Right kidney (tissue), 9 donors: ENCODE data around the gene TRAF6.
A peak's percentile ranks its signal among the peaks of the same experiment; 100 is the strongest.
"Not testable (repeated sequence)": the region's sequence is repeated elsewhere in the genome, so short reads cannot be mapped to it uniquely, and the experiment has no call there.

Source experiments
- DNase-seq: peaks from one replicate; pipeline ENCODE4 v3.0.0-alpha.2; 2016
- long read RNA-seq, 8 donors: transcript quantifications; one replicate each; lab custom pipeline, GENCODE V29; 2026

TRAF6 gene, protein sequence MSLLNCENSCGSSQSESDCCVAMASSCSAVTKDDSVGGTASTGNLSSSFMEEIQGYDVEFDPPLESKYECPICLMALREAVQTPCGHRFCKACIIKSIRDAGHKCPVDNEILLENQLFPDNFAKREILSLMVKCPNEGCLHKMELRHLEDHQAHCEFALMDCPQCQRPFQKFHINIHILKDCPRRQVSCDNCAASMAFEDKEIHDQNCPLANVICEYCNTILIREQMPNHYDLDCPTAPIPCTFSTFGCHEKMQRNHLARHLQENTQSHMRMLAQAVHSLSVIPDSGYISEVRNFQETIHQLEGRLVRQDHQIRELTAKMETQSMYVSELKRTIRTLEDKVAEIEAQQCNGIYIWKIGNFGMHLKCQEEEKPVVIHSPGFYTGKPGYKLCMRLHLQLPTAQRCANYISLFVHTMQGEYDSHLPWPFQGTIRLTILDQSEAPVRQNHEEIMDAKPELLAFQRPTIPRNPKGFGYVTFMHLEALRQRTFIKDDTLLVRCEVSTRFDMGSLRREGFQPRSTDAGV
- long read RNA-seq, donor 1, full-length matches to known transcripts: 4 of 4 reads
- long read RNA-seq, donor 1, partial matches to known transcripts: 0 of 4 reads
- long read RNA-seq, donor 1, other reads (novel, unspliced or antisense): 0 of 4 reads
- long read RNA-seq, donor 2, full-length matches to known transcripts: 4 of 4 reads
- long read RNA-seq, donor 2, partial matches to known transcripts: 0 of 4 reads
- long read RNA-seq, donor 2, other reads (novel, unspliced or antisense): 0 of 4 reads
- long read RNA-seq, donor 3, full-length matches to known transcripts: 2 of 2 reads
- long read RNA-seq, donor 3, partial matches to known transcripts: 0 of 2 reads
- long read RNA-seq, donor 3, other reads (novel, unspliced or antisense): 0 of 2 reads
- long read RNA-seq, donor 4: 0 reads
- long read RNA-seq, donor 5, full-length matches to known transcripts: 5 of 5 reads
- long read RNA-seq, donor 5, partial matches to known transcripts: 0 of 5 reads
- long read RNA-seq, donor 5, other reads (novel, unspliced or antisense): 0 of 5 reads
- long read RNA-seq, donor 6, full-length matches to known transcripts: 4 of 4 reads
- long read RNA-seq, donor 6, partial matches to known transcripts: 0 of 4 reads
- long read RNA-seq, donor 6, other reads (novel, unspliced or antisense): 0 of 4 reads
- long read RNA-seq, donor 7, full-length matches to known transcripts: 1 of 1 reads
- long read RNA-seq, donor 7, partial matches to known transcripts: 0 of 1 reads
- long read RNA-seq, donor 7, other reads (novel, unspliced or antisense): 0 of 1 reads
- long read RNA-seq, donor 8, full-length matches to known transcripts: 1 of 1 reads
- long read RNA-seq, donor 8, partial matches to known transcripts: 0 of 1 reads
- long read RNA-seq, donor 8, other reads (novel, unspliced or antisense): 0 of 1 reads

DNA sequence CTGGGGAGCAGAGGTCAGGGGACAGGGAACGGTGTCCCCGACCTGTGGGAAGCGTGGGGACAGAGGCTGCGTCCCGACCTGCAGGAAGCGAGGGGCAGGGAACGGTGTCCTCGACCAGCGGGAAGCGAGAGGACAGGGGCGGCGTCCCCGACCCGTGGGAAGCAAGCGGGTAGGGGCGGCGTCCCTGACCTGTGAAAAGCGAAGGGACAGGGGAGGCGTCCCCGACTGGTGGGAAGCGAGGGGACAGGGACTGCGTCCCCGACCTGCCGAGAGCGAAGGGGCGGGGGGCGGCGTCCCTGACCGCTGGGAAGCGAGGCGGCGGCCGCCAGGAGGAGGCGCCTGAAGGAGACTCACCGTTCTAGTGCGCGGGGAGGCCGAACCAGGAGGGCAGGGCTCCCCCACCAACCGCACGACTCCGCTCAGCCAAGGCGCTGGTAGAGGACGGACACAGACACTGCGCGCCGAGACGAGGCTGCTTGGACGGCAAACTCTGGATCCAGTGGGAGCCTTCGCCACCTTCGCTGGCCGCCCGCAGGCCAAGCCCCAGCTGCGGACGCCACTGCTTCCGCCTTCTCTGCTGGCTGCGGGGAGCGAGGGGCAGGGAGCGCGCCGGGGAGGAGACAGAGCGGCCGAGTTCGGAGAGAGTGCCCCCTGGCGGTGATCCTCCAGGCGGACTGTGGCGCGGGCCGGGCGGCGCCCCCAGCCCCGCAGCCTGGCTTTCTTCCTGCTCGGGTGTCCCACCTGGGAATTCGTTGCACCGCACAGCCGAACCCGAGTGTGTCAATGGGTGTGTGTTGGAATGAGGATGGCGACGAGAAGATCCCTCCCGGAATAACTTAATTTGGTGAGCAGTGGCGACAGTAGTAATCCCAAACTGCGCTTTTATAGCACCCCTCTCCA is at the start of gene TRAF6:
Gene TRAF6 (minus strand): TSS at position 579 of the 900 bp plus-strand sequence. CDS start 8,757 bp downstream, outside the sequence.
- peak; percentile 98 for DNase-seq

- no peak for DNase-seq
Observed at GRCh38 chr11:36558571-36559413, 48.7 kb upstream of the TRAF6 start.

- no peak for DNase-seq
Observed at GRCh38 chr11:36557991-36558390, 47.9 kb upstream of the TRAF6 start.

- DNase-seq: not testable (repeated sequence)
Observed at GRCh38 chr11:36557390-36557789, 47.3 kb upstream of the TRAF6 start.

- no peak for DNase-seq
Observed at GRCh38 chr11:36550385-36551115, 40.5 kb upstream of the TRAF6 start.

DNA sequence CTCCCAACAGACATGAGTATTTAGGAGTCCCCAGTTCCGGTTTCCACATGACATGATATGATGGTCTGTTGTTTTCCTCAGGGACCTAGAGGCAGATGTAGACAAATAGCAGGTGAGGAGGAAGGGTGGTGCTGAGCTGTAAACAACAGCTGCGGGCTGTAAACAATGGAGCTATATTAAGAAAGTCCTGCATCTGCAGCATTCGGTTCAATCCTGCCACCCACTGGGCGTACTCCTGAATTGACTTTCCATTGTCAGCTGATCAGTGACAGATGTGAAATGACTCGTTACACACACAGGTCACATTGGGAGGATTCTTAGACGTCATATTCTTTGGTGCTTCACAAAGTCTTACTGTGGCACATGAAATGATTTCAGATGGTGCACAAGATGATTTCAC is 30.9 kb upstream of the TRAF6 start:
- DNase-seq: no peak

DNA sequence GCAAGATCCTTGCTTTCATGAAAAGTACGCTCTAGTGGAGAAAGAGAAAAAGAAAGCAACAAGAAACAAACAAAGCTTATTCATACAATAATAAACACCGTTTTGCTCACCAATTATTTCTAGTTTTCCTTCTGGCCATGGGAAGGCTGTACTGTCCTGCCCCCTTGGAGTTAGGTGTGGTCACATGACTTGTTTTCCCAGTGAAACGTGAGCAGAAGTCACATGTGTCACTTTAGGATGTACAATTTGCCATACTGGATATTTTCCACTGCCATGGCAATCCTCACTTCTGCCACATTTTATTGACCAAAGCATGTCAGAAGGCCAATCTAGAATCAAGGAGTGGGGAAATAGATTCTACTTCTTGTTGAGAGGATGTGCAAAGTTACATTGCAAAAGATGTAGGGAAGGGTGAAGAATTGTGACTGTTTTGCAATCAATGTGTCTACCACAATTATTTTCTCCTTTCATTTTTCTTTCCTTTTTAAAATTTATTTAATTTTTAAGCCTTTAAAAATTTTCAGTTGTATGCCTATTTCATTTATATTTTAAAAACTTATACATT is 24.3 kb upstream of the TRAF6 start:
- DNase-seq: no peak

- DNase-seq: no peak
Observed at GRCh38 chr11:36532941-36533601, 23.0 kb upstream of the TRAF6 start.

DNA sequence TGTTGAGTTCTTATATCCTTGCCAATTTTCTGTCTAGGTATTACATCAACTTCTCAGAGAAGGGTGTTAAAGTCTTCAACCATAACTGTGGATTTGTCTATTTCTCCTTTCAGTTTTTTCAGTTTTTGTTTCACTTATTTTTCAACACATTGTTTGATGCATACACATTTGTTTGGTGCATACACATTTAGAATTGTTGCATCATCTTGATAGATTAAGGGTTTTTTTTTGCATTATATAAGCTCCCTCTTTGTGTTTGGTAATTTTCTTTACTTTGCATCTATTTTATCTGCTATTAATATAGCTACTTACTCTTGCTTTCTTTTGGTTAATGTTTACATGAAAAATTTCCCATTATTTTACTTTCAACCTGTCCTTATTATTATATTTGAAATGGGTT is 20.8 kb upstream of the TRAF6 start:
- no peak for DNase-seq

GRCh38 chr11:36513965-36514364 is 3.9 kb upstream of the TRAF6 start:
- DNase-seq: no peak

GRCh38 chr11:36512016-36512415 is 1.9 kb upstream of the TRAF6 start:
- DNase-seq: no peak

GRCh38 chr11:36511062-36511461 is 990 bp upstream of the TRAF6 start:
- not testable (repeated sequence) for DNase-seq

- no peak for DNase-seq
Observed at GRCh38 chr11:36510594-36510942, 496 bp upstream of the TRAF6 start.

DNA sequence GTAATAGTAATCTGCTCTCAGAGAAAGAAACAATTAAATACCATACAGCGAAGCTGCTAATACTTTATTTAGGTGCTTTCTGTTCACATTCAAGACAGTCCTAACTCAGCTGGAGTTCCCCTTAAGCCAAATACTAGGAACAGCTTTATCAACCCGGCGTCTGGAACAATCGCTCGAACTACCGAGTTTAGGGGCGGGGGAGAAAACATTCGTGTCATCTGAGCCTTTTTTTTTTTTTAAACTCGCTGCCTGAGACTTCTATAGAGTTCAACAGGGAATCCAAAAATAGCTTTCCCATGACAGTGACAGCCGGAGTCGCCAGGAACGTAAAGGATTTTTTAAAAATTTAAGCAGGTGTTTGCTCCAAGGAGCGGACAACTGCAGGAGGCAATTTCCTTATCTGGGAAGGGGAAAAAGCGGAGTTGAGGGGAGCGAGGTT is 852 bp downstream of the TRAF6 start:
- DNase-seq: no peak

DNA sequence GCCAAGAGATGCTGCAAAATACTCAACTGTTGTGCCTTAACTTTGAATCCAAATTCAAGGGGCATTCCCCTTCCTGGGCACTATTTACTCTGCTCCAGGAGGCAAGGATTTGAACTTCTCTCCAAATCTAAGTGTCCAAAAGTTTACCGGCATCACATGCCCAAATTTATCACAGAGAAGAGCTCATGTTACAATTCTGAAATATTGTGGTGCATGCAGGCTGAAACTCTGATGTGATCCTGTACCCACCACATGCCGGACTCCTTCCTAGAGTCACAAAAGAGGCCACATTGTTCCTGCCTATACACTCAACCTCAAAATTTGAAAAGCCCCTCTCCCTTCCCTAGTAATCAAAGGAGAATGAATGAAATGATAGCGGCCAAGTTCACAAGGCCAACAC is 1.3 kb downstream of the TRAF6 start:
- no peak for DNase-seq

GRCh38 chr11:36507824-36508489 is 2.1 kb downstream of the TRAF6 start:
- DNase-seq: no peak

GRCh38 chr11:36501236-36501635 is 8.8 kb downstream of the TRAF6 start:
- DNase-seq: no peak

- DNase-seq: no peak
Observed at GRCh38 chr11:36500315-36500721, 9.8 kb downstream of the TRAF6 start.
